ENCODE results near the gene CCDC93. TPM values are rescaled to one million over a fixed set of nuclear protein-coding genes. Genes with fewer than 3 reads are reported as not detected.
"Not testable (repeated sequence)": the region's sequence is repeated elsewhere in the genome, so short reads cannot be mapped to it uniquely, and the experiment has no call there.

The CCDC93 gene
- polyA plus RNA-seq, 3 donors from 2014 or later, result 3.0 to 7.7 (median 4.2) TPM

GRCh38 chr2:118031566-118031965 is 17.7 kb upstream of the CCDC93 start:
- Mint-ChIP-seq H3K4me1 (no peaks in the 10 kb centered on the region), H3K9me3 (peaks cover 0 to 9% (median 5%) of the 10 kb centered on the region in 6 donors), H3K4me3 (no peak overlapping the region), H3K36me3 (peaks cover 0 to 4% (median 0%) of the 10 kb centered on the region in 3 donors), H3K27ac (no peak overlapping the region), H3K27me3 (ENCODE audit: low read depth in 3 of 3) (peaks cover 6 to 20% (median 7%) of the 10 kb centered on the region in 3 donors)
- DNase-seq, result no peak

DNA sequence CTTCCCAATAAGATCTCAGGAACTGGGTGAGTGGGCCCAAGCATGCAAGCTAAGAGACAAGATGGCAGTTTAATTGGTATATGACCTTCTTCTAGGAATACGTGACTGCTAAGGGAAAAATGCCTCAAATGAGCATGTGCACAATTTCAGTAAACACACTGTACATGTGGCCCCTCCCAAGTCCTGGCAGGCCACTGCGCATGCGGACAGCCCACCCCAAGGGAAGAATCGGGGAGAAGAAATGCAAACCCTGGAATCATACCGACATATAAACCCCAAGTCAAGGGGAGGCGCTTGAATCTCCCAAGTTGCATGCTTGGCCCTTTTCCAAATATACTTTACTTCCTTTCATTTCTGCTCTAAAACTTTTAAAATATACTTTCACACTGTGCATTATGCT is 15.2 kb upstream of the CCDC93 start:
- no peaks in the 10 kb centered on the region for H3K9me3 Mint-ChIP-seq
- peaks cover 4 to 14% (median 7%) of the 10 kb centered on the region in 3 donors for H3K27me3 Mint-ChIP-seq (ENCODE audit: low read depth in 3 of 3)
- DNase-seq, result no peak
- H3K4me3 Mint-ChIP-seq, result no peak overlapping the region
- H3K4me1 Mint-ChIP-seq, result no peaks in the 10 kb centered on the region
- no peak overlapping the region for H3K27ac Mint-ChIP-seq
- H3K36me3 Mint-ChIP-seq, result no peaks in the 10 kb centered on the region

DNA sequence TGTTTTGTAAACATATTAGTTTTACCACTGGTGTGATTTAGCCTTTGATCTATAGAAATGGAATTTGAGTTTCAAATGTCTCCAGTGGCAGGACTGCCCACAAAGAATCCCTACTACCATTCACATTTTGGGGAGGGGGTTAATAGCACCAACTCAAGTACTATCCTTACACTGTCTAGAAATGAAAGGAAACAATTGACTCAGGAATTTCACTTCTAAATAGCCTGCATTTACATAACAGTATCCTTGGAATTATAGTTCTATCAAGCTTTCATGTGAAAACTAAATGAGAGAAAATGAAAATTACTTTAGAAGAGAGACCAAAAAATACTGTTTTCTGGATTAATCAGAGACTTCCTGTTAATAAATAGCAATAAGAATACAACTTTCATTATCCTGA is 7.5 kb upstream of the CCDC93 start:
- H3K4me1 Mint-ChIP-seq, result no peaks in the 10 kb centered on the region
- DNase-seq, result no peak
- peaks cover 3 to 15% (median 8%) of the 10 kb centered on the region in 3 donors for H3K27me3 Mint-ChIP-seq (ENCODE audit: low read depth in 3 of 3)
- H3K4me3 Mint-ChIP-seq, result no peak overlapping the region
- H3K36me3 Mint-ChIP-seq, result no peaks in the 10 kb centered on the region
- H3K27ac Mint-ChIP-seq, result no peak overlapping the region
- H3K9me3 Mint-ChIP-seq, result no peaks in the 10 kb centered on the region

DNA sequence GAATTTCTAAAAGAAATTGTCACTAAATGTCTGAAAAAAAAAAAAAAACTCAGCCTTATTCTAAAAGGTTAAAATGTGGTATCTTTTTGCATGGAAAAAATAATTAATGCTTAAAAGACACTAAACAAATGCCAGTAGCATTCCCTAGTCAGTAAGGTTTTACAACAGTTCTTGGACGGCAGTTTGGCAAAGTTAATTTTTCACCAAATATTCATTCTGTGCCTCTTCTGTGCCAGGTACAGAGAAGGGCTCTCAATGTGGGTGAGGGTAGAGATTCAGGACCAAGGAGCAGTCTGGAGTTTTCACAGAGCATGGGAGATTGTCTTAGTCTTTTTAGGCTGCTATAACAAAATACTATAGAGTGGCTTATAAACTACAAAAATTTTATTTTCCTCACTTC is 6.0 kb upstream of the CCDC93 start:
- peaks cover 3 to 15% (median 13%) of the 10 kb centered on the region in 3 donors for H3K27me3 Mint-ChIP-seq (ENCODE audit: low read depth in 3 of 3)
- H3K36me3 Mint-ChIP-seq, result no peaks in the 10 kb centered on the region
- peaks cover 2% of the 10 kb centered on the region in 2 donors for H3K4me1 Mint-ChIP-seq
- H3K9me3 Mint-ChIP-seq, result no peaks in the 10 kb centered on the region
- no peak overlapping the region for H3K4me3 Mint-ChIP-seq
- no peak for DNase-seq
- H3K27ac Mint-ChIP-seq, result no peak overlapping the region

GRCh38 chr2:118016911-118017310 is 3.0 kb upstream of the CCDC93 start:
- Mint-ChIP-seq H3K9me3 (no peaks in the 10 kb centered on the region), H3K4me1 (peaks cover 20 to 22% of the 10 kb centered on the region in 2 donors), H3K27me3 (ENCODE audit: low read depth in 3 of 3) (peaks cover 12 to 24% (median 22%) of the 10 kb centered on the region in 3 donors), H3K27ac (no peak overlapping the region), H3K36me3 (no peaks in the 10 kb centered on the region), H3K4me3 (peak overlapping the region in 1 of 5 donors; percentile 1)
- DNase-seq, result no peak

GRCh38 chr2:118015761-118016160 is 1.9 kb upstream of the CCDC93 start:
- not testable (repeated sequence) for H3K36me3 Mint-ChIP-seq, H3K9me3 Mint-ChIP-seq, H3K27ac Mint-ChIP-seq, DNase-seq
- Mint-ChIP-seq H3K4me1 (peaks cover 26 to 34% of the 10 kb centered on the region in 2 donors), H3K4me3 (peak overlapping the region in 2 of 5 donors; percentile 9 to 14), H3K27me3 (ENCODE audit: low read depth in 3 of 3) (peaks cover 12 to 22% (median 21%) of the 10 kb centered on the region in 3 donors)

DNA sequence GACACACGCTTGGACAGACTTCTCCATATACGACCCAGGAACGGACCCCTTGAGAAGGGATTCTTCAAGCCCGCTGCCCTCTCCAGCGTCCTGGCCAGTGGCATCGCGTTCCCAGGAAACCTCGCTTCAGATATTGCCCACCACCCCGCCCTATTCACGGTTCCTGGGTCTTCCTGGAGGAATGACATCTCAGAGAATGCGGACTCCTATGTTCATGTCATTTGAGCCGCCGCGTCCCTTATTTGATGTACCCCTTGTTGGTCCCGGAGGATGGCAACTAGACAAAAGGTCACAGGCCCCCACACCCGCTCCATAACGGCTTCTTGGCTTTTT is 588 bp upstream of the CCDC93 start:
- H3K27me3 Mint-ChIP-seq (ENCODE audit: low read depth in 3 of 3), result peaks cover 11 to 22% (median 21%) of the 10 kb centered on the region in 3 donors
- peaks cover 33 to 43% of the 10 kb centered on the region in 2 donors for H3K4me1 Mint-ChIP-seq
- H3K27ac Mint-ChIP-seq, result peak overlapping the region; percentile 75 to 94 (median 81)
- H3K9me3 Mint-ChIP-seq, result no peaks in the 10 kb centered on the region
- DNase-seq, result peak in 1 of 3 donors; percentile 12
- H3K36me3 Mint-ChIP-seq, result no peaks in the 10 kb centered on the region
- peak overlapping the region; percentile 88 to 95 (median 94) for H3K4me3 Mint-ChIP-seq

DNA sequence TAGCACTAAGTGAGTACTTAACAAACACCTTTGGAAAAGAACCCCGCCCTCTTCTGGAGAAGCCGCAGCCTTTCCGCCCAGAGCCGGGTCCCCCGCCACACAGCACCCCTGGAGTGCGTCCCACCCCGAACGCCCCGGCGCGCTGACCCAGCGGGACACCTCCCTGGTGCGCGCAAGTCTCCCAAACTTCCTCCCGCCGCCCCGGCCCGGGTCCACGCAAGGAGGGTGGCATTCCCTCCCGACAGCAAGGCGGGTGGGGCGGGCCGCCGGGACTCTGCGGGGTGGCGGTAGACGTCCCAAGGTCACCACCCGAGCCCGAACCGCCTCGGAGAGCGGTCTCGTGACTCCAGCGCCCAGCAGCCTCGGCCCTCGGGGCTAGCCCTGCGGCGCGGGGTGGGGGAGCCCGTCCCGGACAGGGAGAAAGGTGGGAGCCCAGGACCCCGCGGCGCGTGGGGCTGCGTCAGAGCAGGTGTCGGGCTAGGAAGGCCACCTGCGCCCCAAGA is 598 bp downstream of the CCDC93 start:
- Mint-ChIP-seq H3K4me3 (peak overlapping the region; percentile 90 to 95 (median 94)), H3K4me1 (peaks cover 34 to 43% of the 10 kb centered on the region in 2 donors), H3K36me3 (peaks cover 0 to 3% (median 0%) of the 10 kb centered on the region in 3 donors), H3K9me3 (no peaks in the 10 kb centered on the region), H3K27ac (peak overlapping the region; percentile 72 to 91 (median 88)), H3K27me3 (ENCODE audit: low read depth in 3 of 3) (peaks cover 9 to 18% (median 17%) of the 10 kb centered on the region in 3 donors)
- DNase-seq, result peak in 2 of 3 donors; percentile 34 to 36

GRCh38 chr2:118012778-118013177 is 1.1 kb downstream of the CCDC93 start:
- DNase-seq, result no peak
- Mint-ChIP-seq H3K36me3 (peaks cover 0 to 8% (median 0%) of the 10 kb centered on the region in 3 donors), H3K4me1 (peaks cover 36 to 43% of the 10 kb centered on the region in 2 donors)

GRCh38 chr2:118010473-118010872 is 3.4 kb downstream of the CCDC93 start:
- no peak for DNase-seq
- H3K27ac Mint-ChIP-seq, result peak overlapping the region in 3 of 6 donors; percentile 2 to 15 (median 3)
- peaks cover 9 to 15% (median 9%) of the 10 kb centered on the region in 3 donors for H3K27me3 Mint-ChIP-seq (ENCODE audit: low read depth in 3 of 3)
- H3K36me3 Mint-ChIP-seq, result peaks cover 9 to 25% (median 9%) of the 10 kb centered on the region in 3 donors
- H3K4me1 Mint-ChIP-seq, result peaks cover 36 to 43% of the 10 kb centered on the region in 2 donors
- no peaks in the 10 kb centered on the region for H3K9me3 Mint-ChIP-seq
- no peak overlapping the region for H3K4me3 Mint-ChIP-seq

More at GRCh38 chr2:118012778-118013177, 1.1 kb downstream of the CCDC93 start:
- Mint-ChIP-seq H3K4me3 (peak overlapping the region; percentile 90 to 95 (median 94)), H3K27me3 (ENCODE audit: low read depth in 3 of 3) (peaks cover 9 to 17% (median 13%) of the 10 kb centered on the region in 3 donors), H3K9me3 (no peaks in the 10 kb centered on the region), H3K27ac (peak overlapping the region; percentile 67 to 90 (median 86))

DNA sequence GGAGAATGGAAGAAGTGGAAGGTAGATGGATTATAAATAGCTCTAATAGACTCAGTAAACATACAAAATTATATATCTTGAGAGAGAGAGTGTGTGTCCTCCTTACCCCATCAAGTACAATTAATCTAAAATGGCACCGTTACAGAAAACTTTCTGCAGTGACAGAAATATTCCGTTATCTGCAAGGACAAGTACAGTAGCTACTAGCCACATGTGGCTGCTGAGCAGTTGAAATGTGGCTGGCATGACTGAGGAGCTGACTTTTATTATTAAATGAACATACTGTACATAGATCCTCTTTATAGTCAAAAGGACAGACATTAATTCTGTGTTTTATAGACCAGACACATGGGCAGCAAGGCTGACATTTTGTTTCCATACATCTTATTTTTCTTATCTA is 7.0 kb downstream of the CCDC93 start:
- Mint-ChIP-seq H3K27me3 (ENCODE audit: low read depth in 3 of 3) (no peaks in the 10 kb centered on the region), H3K4me3 (no peak overlapping the region)

DNA sequence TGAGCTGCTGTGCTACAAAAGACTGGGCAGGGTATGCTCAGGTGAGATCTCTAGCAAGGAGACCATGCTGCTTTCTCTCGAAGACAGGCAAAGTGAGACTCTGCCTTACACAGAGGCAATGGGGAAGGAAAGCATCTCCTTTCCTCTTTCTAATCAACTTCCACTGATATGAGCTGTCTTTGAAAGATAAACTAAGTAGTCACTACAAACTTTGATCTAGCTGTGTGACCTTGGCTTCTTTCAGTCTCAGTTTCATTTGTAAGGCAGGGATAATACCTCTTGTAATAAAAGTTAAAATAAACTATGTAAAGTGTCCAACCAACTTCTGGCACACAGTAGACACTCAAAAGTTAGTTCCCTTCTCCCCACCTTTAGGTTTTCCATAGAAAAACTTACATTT is 7.5 kb downstream of the CCDC93 start:
- H3K36me3 Mint-ChIP-seq, result peaks cover 13 to 35% (median 22%) of the 10 kb centered on the region in 3 donors
- peaks cover 15 to 30% of the 10 kb centered on the region in 2 donors for H3K4me1 Mint-ChIP-seq
- peak overlapping the region in 5 of 6 donors; percentile 30 to 77 (median 50) for H3K27ac Mint-ChIP-seq
- no peaks in the 10 kb centered on the region for H3K27me3 Mint-ChIP-seq (ENCODE audit: low read depth in 3 of 3)
- H3K4me3 Mint-ChIP-seq, result no peak overlapping the region
- DNase-seq, result no peak
- H3K9me3 Mint-ChIP-seq, result no peaks in the 10 kb centered on the region

More for the DNA sequence above, 7.0 kb downstream of the CCDC93 start:
- no peak for DNase-seq
- H3K36me3 Mint-ChIP-seq, result peaks cover 13 to 35% (median 18%) of the 10 kb centered on the region in 3 donors
- peak overlapping the region in 2 of 6 donors; percentile 19 to 33 for H3K27ac Mint-ChIP-seq
- peaks cover 18 to 31% of the 10 kb centered on the region in 2 donors for H3K4me1 Mint-ChIP-seq
- H3K9me3 Mint-ChIP-seq, result no peaks in the 10 kb centered on the region

- Mint-ChIP-seq H3K4me1 (peaks cover 6 to 33% of the 10 kb centered on the region in 2 donors), H3K36me3 (peaks cover 17 to 52% (median 35%) of the 10 kb centered on the region in 3 donors), H3K27ac (peak overlapping the region; percentile 48 to 93 (median 80)), H3K27me3 (ENCODE audit: low read depth in 3 of 3) (no peaks in the 10 kb centered on the region), H3K4me3 (no peak overlapping the region), H3K9me3 (no peaks in the 10 kb centered on the region)
- DNase-seq, result peak; percentile 69 to 75 (median 74)
Measured at GRCh38 chr2:118003396-118003824, 10.5 kb downstream of the CCDC93 start.

- H3K36me3 Mint-ChIP-seq, result peaks cover 17 to 39% (median 38%) of the 10 kb centered on the region in 3 donors
- peak overlapping the region in 5 of 6 donors; percentile 5 to 73 (median 56) for H3K27ac Mint-ChIP-seq
- no peak overlapping the region for H3K4me3 Mint-ChIP-seq
- DNase-seq, result no peak
- no peaks in the 10 kb centered on the region for H3K9me3 Mint-ChIP-seq
- H3K4me1 Mint-ChIP-seq, result peaks cover 5 to 33% of the 10 kb centered on the region in 2 donors
- no peaks in the 10 kb centered on the region for H3K27me3 Mint-ChIP-seq (ENCODE audit: low read depth in 3 of 3)
Measured at GRCh38 chr2:118000041-118000440, 13.8 kb downstream of the CCDC93 start.

All from immature natural killer cell (primary cell).